ENCODE measurements around the gene BOD1L1. TPM values are rescaled to one million over a fixed set of nuclear protein-coding genes. Genes with fewer than 3 reads are reported as not detected.

Gene BOD1L1
- 37.8 TPM for total RNA-seq

GRCh38 chr4:13627606-13628311, at the start of gene BOD1L1:
Gene BOD1L1, minus strand, starts transcription at chr4:13627725. Its CDS starts 138 bp downstream, at chr4:13627587.
- H3K36me3 ChIP-seq = no peaks in the 10 kb centered on the region
- intact Hi-C loops (cut with DNase I) = no loop called here
- H3K27me3 ChIP-seq = no peaks in the 10 kb centered on the region
- TF ChIP-seq POLR2A (IDR thresholded peaks at IDR 0.05) (peak in 1 of 2 donors; percentile 39), CTCF (IDR thresholded peaks at IDR 0.05) (peak in 2 of 3 experiments; percentile 18 to 29), POLR2AphosphoS5 (IDR thresholded peaks at IDR 0.05; ENCODE audit: insufficient read depth in 1 of 2, low read depth in 1 of 2) (peak; percentile 95 to 97)
- peaks cover 37% of the 10 kb centered on the region for H3K4me1 ChIP-seq
- peak within 1 kb of the TSS; percentile 76 to 83 for H3K4me3 ChIP-seq
- H3K27ac ChIP-seq = peak within 1 kb of the TSS; percentile 69
- H3K9me3 ChIP-seq = no peaks in the 10 kb centered on the region
- DNase-seq (ENCODE audit: extremely low spot score in 2 of 2) = peak in 1 of 2 donors; percentile 92

- intact Hi-C loops (cut with DNase I) = loop anchor here (5.0 kb wide), 1 partner anchor 1113 kb away; no protein-coding TSS in a partner anchor
- TF ChIP-seq POLR2AphosphoS5 (IDR thresholded peaks at IDR 0.05; ENCODE audit: insufficient read depth in 1 of 2, low read depth in 1 of 2) = no peak
- TF ChIP-seq CTCF (IDR thresholded peaks at IDR 0.05) = no peak
- TF ChIP-seq POLR2A (IDR thresholded peaks at IDR 0.05) = no peak
These were observed 47.4 kb upstream of the BOD1L1 start for GRCh38 chr4:13674971-13675370.

GRCh38 chr4:13673167-13673566, 45.6 kb upstream of the BOD1L1 start:
- no peak for DNase-seq (ENCODE audit: extremely low spot score in 2 of 2)
- Histone ChIP-seq H3K9me3 (peaks cover 5% of the 10 kb centered on the region), H3K36me3 (no peaks in the 10 kb centered on the region), H3K4me3 (no peak overlapping the region), H3K4me1 (no peaks in the 10 kb centered on the region), H3K27ac (no peak overlapping the region), H3K27me3 (no peaks in the 10 kb centered on the region)
- TF ChIP-seq CTCF (IDR thresholded peaks at IDR 0.05) (no peak), POLR2AphosphoS5 (IDR thresholded peaks at IDR 0.05; ENCODE audit: insufficient read depth in 1 of 2, low read depth in 1 of 2) (no peak), POLR2A (IDR thresholded peaks at IDR 0.05) (no peak)
- intact Hi-C loops (cut with DNase I) = loop anchor here (5.0 kb wide), 1 partner anchor 1111 kb away; no protein-coding TSS in a partner anchor

More at GRCh38 chr4:13674971-13675370, 47.4 kb upstream of the BOD1L1 start:
- no peaks in the 10 kb centered on the region for H3K4me1 ChIP-seq
- no peak for DNase-seq (ENCODE audit: extremely low spot score in 2 of 2)
- H3K4me3 ChIP-seq = no peak overlapping the region
- H3K9me3 ChIP-seq = peaks cover 6% of the 10 kb centered on the region
- H3K36me3 ChIP-seq = no peaks in the 10 kb centered on the region
- H3K27ac ChIP-seq = no peak overlapping the region
- H3K27me3 ChIP-seq = no peaks in the 10 kb centered on the region

GRCh38 chr4:13670456-13671160, 43.1 kb upstream of the BOD1L1 start:
- no peaks in the 10 kb centered on the region for H3K27me3 ChIP-seq
- no peak for DNase-seq (ENCODE audit: extremely low spot score in 2 of 2)
- TF ChIP-seq POLR2AphosphoS5 (IDR thresholded peaks at IDR 0.05; ENCODE audit: insufficient read depth in 1 of 2, low read depth in 1 of 2) = no peak
- intact Hi-C loops (cut with DNase I) = loop anchor here (5.0 kb wide), 1 partner anchor 1108 kb away; no protein-coding TSS in a partner anchor
- no peak overlapping the region for H3K4me3 ChIP-seq
- H3K9me3 ChIP-seq = no peaks in the 10 kb centered on the region
- no peak overlapping the region for H3K27ac ChIP-seq
- H3K4me1 ChIP-seq = no peaks in the 10 kb centered on the region
- no peaks in the 10 kb centered on the region for H3K36me3 ChIP-seq

GRCh38 chr4:13665701-13666660, 38.5 kb upstream of the BOD1L1 start:
- intact Hi-C loops (cut with DNase I) = no loop called here
- Histone ChIP-seq H3K27ac (no peak overlapping the region), H3K36me3 (no peaks in the 10 kb centered on the region), H3K4me3 (no peak overlapping the region), H3K4me1 (no peaks in the 10 kb centered on the region), H3K9me3 (no peaks in the 10 kb centered on the region), H3K27me3 (no peaks in the 10 kb centered on the region)
- no peak for DNase-seq (ENCODE audit: extremely low spot score in 2 of 2)
- TF ChIP-seq POLR2A (IDR thresholded peaks at IDR 0.05) (no peak), CTCF (IDR thresholded peaks at IDR 0.05) (no peak), POLR2AphosphoS5 (IDR thresholded peaks at IDR 0.05; ENCODE audit: insufficient read depth in 1 of 2, low read depth in 1 of 2) (no peak)
